ENCODE data around the gene INCA1. TPM values are rescaled to one million over a fixed set of nuclear protein-coding genes. Genes with fewer than 3 reads are reported as not detected.

INCA1 gene
- total and polyA plus RNA-seq, 2 of the 13 experiments (the other 11 are each of a cell fraction or from before 2014, with no cell fraction given), result 0.93 to 2.6 TPM

DNA sequence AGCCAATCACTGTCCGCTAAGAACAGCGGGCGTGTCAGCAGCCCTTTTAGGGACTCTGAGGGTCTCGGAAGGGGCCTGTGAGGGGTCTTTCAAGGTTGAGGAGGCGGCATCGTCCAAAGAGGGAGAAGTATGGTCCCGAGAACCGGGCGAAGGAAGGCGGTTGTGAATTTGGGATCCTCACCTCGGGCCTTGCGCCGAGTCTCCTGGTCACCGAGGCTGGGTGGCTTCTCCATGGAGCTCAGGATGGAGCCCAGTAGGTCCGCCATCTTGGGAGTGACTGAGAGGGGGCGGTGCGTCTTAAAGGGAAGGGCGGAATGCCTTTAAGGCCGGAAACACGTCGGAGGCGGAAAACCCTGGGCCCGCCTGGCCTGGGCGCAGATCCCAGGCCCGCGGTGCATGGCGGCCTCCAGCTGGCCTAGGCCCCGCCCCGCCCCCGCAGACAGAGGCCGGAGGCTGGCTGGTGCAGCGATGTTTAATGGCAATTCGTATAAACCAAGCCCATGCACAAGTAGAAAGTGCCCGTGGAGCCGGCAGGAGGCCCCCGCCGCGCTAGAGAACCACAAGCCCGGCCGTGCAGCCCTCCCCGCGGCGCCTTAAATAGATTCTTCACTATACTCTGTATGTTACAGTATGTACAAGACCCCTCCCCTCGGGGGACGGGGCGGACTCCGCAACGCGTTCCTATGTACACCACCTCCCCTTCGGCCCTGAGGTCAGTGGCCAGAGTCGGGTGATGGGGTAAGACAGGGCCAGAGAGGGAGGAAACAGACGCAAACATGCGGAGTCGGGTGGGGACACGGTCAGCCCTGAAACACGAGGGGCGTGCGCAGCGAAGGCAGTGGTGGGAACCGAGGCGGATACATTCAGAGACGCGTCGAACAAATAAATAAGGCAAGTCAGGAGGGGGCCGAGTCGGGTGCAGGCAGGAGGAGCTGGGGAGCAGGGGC, 29.5 kb downstream of the INCA1 start, which contains the start of gene SPAG7 (continued):
- TF ChIP-seq RBFOX2 (IDR thresholded peaks at IDR 0.05; ENCODE audit: low read depth, low read length) (peak; percentile 94), BRD4 (CRISPR knock-in tag; IDR thresholded peaks at IDR 0.05) (peak; percentile 41; the same call in 1 of the 2 replicates), ZNF879 (CRISPR knock-in tag; IDR thresholded peaks at IDR 0.05) (0 out of 2 replicates have a peak, but pooled peaks have one; percentile 50), AKAP8 (CRISPR knock-in tag; IDR thresholded peaks at IDR 0.05) (no peak), SP2 (CRISPR knock-in tag; IDR thresholded peaks at IDR 0.05) (peak; percentile 86), MTERF4 (CRISPR knock-in tag; IDR thresholded peaks at IDR 0.05) (peak; percentile 87), ZNF24 (IDR thresholded peaks at IDR 0.05) (no peak), NR2F6 (IDR thresholded peaks at IDR 0.05) (peak; percentile 23), NR2F6 (CRISPR knock-in tag; IDR thresholded peaks at IDR 0.05) (no peak; the same call in none of the 2 replicates), NR2F1 (CRISPR knock-in tag; IDR thresholded peaks at IDR 0.05) (peak in 1 of 2 experiments; percentile 43; a peak in 1 of 4 replicates), CENPT (CRISPR knock-in tag; IDR thresholded peaks at IDR 0.05; ENCODE audit: low read depth) (no peak), FOXO4 (CRISPR knock-in tag; conservative IDR thresholded peaks at IDR 0.05) (0 out of 2 replicates have a peak, but pooled peaks have one; percentile 91), ZNF83 (CRISPR knock-in tag; IDR thresholded peaks at IDR 0.05; ENCODE audit: borderline replicate concordance) (no peak; the same call in 1 of the 2 replicates), JUND (CRISPR knock-in tag; IDR thresholded peaks at IDR 0.05) (peak; percentile 59; the same call in 1 of the 2 replicates), ZNF143 (CRISPR knock-in tag; IDR thresholded peaks at IDR 0.05) (peak; percentile 63), YEATS4 (CRISPR knock-in tag; IDR thresholded peaks at IDR 0.05; ENCODE audit: borderline replicate concordance) (peak; percentile 81; the same call in 1 of the 2 replicates), PATZ1 (CRISPR knock-in tag; IDR thresholded peaks at IDR 0.05) (peak; percentile 57), RBM22 (optimal IDR thresholded peaks at IDR 0.05; ENCODE audit: low read length) (peak; percentile 58)
- TF ChIP-seq, protein P1, sequence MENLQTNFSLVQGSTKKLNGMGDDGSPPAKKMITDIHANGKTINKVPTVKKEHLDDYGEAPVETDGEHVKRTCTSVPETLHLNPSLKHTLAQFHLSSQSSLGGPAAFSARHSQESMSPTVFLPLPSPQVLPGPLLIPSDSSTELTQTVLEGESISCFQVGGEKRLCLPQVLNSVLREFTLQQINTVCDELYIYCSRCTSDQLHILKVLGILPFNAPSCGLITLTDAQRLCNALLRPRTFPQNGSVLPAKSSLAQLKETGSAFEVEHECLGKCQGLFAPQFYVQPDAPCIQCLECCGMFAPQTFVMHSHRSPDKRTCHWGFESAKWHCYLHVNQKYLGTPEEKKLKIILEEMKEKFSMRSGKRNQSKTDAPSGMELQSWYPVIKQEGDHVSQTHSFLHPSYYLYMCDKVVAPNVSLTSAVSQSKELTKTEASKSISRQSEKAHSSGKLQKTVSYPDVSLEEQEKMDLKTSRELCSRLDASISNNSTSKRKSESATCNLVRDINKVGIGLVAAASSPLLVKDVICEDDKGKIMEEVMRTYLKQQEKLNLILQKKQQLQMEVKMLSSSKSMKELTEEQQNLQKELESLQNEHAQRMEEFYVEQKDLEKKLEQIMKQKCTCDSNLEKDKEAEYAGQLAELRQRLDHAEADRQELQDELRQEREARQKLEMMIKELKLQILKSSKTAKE (CRISPR knock-in tag; IDR thresholded peaks at IDR 0.05; ENCODE audit: borderline replicate concordance), result 0 out of 2 replicates have a peak, but pooled peaks have one; percentile 57
- TF ChIP-seq, protein P2, sequence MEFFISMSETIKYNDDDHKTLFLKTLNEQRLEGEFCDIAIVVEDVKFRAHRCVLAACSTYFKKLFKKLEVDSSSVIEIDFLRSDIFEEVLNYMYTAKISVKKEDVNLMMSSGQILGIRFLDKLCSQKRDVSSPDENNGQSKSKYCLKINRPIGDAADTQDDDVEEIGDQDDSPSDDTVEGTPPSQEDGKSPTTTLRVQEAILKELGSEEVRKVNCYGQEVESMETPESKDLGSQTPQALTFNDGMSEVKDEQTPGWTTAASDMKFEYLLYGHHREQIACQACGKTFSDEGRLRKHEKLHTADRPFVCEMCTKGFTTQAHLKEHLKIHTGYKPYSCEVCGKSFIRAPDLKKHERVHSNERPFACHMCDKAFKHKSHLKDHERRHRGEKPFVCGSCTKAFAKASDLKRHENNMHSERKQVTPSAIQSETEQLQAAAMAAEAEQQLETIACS (CRISPR knock-in tag; IDR thresholded peaks at IDR 0.05), result no peak

Data from HepG2 (cell line).